A549 treated with Hydrocortisone at 1 μM for 4 hours (cell line): ENCODE results near the gene GSTP1. TPM values are rescaled to one million over a fixed set of nuclear protein-coding genes. Genes with fewer than 3 reads are reported as not detected.

Source experiments
- total RNA-seq: library from RNA; stranded (reverse); fragments of 200-300 nt; extraction: Qiagen RNA extraction; gene quantifications from 5 replicates; pipeline ENCODE4 v1.2.3, GENCODE V29; 2022

GSTP1 gene
- 1,366 to 1,708 TPM (median 1,625 TPM) in 5 replicates for total RNA-seq

DNA sequence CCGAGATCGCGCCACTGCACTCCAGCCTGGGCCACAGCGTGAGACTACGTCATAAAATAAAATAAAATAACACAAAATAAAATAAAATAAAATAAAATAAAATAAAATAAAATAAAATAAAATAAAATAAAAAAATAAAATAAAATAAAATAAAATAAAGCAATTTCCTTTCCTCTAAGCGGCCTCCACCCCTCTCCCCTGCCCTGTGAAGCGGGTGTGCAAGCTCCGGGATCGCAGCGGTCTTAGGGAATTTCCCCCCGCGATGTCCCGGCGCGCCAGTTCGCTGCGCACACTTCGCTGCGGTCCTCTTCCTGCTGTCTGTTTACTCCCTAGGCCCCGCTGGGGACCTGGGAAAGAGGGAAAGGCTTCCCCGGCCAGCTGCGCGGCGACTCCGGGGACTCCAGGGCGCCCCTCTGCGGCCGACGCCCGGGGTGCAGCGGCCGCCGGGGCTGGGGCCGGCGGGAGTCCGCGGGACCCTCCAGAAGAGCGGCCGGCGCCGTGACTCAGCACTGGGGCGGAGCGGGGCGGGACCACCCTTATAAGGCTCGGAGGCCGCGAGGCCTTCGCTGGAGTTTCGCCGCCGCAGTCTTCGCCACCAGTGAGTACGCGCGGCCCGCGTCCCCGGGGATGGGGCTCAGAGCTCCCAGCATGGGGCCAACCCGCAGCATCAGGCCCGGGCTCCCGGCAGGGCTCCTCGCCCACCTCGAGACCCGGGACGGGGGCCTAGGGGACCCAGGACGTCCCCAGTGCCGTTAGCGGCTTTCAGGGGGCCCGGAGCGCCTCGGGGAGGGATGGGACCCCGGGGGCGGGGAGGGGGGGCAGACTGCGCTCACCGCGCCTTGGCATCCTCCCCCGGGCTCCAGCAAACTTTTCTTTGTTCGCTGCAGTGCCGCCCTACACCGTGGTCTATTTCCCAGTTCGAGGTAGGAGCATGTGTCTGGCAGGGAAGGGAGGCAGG lies at the start of gene GSTP1:
TSS of gene GSTP1 (plus strand) at position 566 of the 958 bp plus-strand sequence. CDS start at position 598, 32 bp downstream.

DNA sequence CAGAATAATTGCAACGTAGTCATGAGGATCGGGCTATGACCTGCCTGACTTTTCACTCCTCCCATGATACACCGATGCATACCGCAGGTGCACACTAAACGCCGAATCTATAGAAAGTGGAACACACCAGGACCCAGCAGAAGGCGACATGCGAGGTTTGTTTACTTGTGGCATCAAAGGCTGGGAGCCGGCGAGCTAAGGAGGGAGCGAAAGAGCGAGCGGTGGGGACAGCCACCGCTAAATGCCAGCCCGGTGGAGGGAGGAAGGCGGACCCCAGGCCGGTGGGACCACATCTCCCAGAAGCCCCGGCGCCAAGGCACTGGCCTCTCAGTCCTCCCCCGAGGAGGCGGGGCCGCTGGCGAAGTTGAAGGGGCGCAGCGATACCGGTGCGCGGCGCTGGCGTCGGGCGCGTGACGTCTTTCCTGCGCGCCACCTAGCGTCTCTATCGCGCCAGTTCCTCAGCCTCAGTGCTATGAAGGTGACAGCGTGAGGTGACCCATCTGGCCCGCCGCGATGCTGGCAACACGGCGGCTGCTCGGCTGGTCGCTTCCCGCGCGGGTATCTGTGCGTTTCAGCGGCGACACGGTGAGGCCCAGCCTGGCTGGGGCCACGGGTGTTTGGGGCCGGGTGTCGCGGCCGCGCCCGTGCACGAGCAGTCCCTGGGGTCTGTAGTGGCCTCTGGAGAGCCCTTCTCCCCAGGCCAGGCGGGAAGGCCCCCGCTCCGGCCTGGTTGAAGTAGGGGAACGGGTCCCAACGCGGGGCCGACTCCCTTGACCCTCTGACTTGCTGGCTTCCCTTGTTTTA lies 23.1 kb downstream of the GSTP1 start, which contains the start of gene NDUFV1:
TSS of gene NDUFV1 (plus strand) at position 445 of the 804 bp plus-strand sequence. CDS start at position 514, 69 bp downstream.

DNA sequence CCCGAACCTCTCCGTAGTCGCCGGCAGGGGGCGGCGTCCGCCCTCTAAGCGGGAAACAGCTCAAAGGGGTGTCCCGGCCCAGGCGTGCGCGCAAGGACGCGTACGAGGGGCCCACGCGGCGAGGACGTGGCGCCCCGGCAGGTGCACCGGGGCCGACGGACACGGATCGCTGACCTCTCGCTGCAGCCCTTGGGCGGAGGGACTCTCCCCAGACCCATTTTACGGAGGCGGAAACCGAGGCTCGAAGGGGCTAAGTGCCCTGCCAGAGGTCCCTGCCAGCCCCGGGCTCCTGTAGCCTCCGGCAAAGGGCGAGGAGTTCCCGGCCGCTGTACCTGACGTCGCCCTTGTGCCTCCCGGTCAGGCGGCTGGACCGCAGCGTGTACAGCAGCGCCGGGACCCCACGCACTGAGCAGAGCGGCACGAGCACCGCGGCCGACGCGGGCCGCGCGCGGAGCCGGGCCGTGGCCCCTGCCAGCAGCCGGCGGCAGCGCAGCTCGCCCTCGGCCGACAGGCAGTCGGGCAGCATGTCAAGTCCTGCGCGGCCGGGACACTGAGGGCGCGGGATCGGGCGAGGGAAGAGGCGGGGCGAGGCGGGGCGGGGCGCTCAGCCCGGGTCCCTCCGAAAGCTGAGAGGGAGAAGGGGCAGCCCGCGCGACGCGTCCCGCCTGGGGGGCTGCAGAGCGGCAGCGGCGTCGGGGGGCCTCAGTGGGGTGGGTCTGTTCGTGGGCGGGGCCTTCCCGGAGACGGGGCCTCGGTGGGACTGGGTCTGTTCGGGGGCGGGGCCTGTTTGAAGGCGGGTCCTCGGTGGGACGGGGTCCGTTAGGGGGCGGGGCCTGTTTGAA lies 46.0 kb downstream of the GSTP1 start, which contains the start of gene NUDT8:
TSS of gene NUDT8 (minus strand) at position 552 of the 842 bp plus-strand sequence. CDS start at position 526, 26 bp downstream.

Other genes starting within 250 kb of the GSTP1 start
- 182 to 235 TPM (median 222 TPM) in 5 replicates for gene POLD4, start 230.3 kb upstream of the GSTP1 start, total RNA-seq
- 33.7 to 40.0 TPM (median 37.6 TPM) in 5 replicates for gene CLCF1, start 210.2 kb upstream of the GSTP1 start, total RNA-seq
- gene RAD9A, start 191.8 kb upstream of the GSTP1 start, total RNA-seq: 20.5 to 32.2 TPM (median 25.8 TPM) in 5 replicates
- gene PPP1CA, start 182.0 kb upstream of the GSTP1 start, total RNA-seq: 271 to 298 TPM (median 288 TPM) in 5 replicates
- gene TBC1D10C, start 179.7 kb upstream of the GSTP1 start, total RNA-seq: 0.09 to 0.22 TPM (median 0.15 TPM) in 4 of 5 replicates, not detected in the other
- gene CARNS1, start 168.1 kb upstream of the GSTP1 start, total RNA-seq: 0.09 to 0.20 TPM (median 0.12 TPM) in 5 replicates
- 47.0 to 52.0 TPM (median 47.7 TPM) in 5 replicates for gene RPS6KB2, start 155.3 kb upstream of the GSTP1 start, total RNA-seq
- 0.17 to 0.37 TPM (median 0.28 TPM) in 5 replicates for gene PTPRCAP, start 146.1 kb upstream of the GSTP1 start, total RNA-seq
- 55.7 to 65.2 TPM (median 62.1 TPM) in 5 replicates for gene CORO1B, start 140.3 kb upstream of the GSTP1 start, total RNA-seq
- gene GPR152, start 131.1 kb upstream of the GSTP1 start, total RNA-seq: 0.07 TPM in 1 of 5 replicates, not detected in the others
- gene CABP4, start 128.5 kb upstream of the GSTP1 start, total RNA-seq: not detected in 5 replicates
- gene TMEM134, start 114.6 kb upstream of the GSTP1 start, total RNA-seq: 42.9 to 66.4 TPM (median 56.2 TPM) in 5 replicates
- gene AIP, start 100.8 kb upstream of the GSTP1 start, total RNA-seq: 42.7 to 46.9 TPM (median 43.8 TPM) in 5 replicates
- 28.4 to 41.3 TPM (median 37.8 TPM) in 5 replicates for gene PITPNM1, start 78.4 kb upstream of the GSTP1 start, total RNA-seq
- 55.4 to 86.7 TPM (median 82.4 TPM) in 5 replicates for gene CDK2AP2, start 75.7 kb upstream of the GSTP1 start, total RNA-seq
- gene CABP2, start 60.4 kb upstream of the GSTP1 start, total RNA-seq: not detected in 5 replicates
- gene NDUFV1, start 23.1 kb downstream of the GSTP1 start, total RNA-seq: 138 to 151 TPM (median 143 TPM) in 5 replicates
- 6.7 to 15.0 TPM (median 12.2 TPM) in 5 replicates for gene NUDT8, start 46.1 kb downstream of the GSTP1 start, total RNA-seq
- gene TBX10, start 56.0 kb downstream of the GSTP1 start, total RNA-seq: not detected in 5 replicates
- gene ACY3, start 66.9 kb downstream of the GSTP1 start, total RNA-seq: 0.78 to 1.9 TPM (median 1.2 TPM) in 5 replicates
- 0.03 TPM in 1 of 5 replicates, not detected in the others for gene ALDH3B2, start 90.8 kb downstream of the GSTP1 start, total RNA-seq